ENCODE data around the gene TMEM131L. TPM values are rescaled to one million over a fixed set of nuclear protein-coding genes. Genes with fewer than 3 reads are reported as not detected.
A peak's percentile ranks its signal among the peaks of the same experiment; 100 is the strongest.

The TMEM131L gene
- total RNA-seq, 1 experiment from 2014 or later: 14.6 TPM

DNA sequence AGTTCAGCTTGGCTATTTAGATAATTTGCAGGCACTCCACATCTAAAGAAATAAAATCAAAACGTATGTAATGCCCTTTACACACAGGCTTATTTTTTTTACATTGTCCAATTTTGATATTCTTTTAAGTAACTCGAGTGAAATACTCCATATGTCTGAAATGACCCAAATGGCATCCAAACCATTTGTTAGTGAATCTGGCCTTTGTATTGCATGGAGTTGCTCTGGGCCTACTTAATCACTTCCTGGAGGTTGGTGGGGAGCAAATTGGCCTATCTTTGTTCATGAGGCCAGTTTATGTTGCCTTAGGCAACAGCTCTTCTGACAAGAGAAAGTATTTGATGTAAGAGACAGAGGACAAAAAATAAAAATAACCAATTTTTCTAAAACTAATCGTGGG, 47.6 kb upstream of the TMEM131L start:
- Mint-ChIP-seq H3K4me1 (peaks cover 12 to 14% of the 10 kb centered on the region in 2 experiments), H3K27ac (peak overlapping the region; percentile 6 to 53 (median 14); a peak in 3 of 7 replicates), H3K9me3 (no peaks in the 10 kb centered on the region), H3K4me3 (no peak overlapping the region), H3K27me3 (ENCODE audit: low read depth) (no peaks in the 10 kb centered on the region), H3K36me3 (ENCODE audit: insufficient read depth in 1 of 3, low read depth in 3 of 3) (peaks cover 0 to 10% (median 0%) of the 10 kb centered on the region in 3 experiments; a peak in 2 of 7 replicates)
- Histone ChIP-seq H3K23ac (ENCODE audit: insufficient read length, low read depth, low read length) (no peak overlapping the region), H3K18ac (ENCODE audit: insufficient read length, low read depth, low read length) (no peak overlapping the region), H2AK5ac (ENCODE audit: insufficient read length, low read length) (no peak overlapping the region), H3K79me1 (ENCODE audit: insufficient read depth, low read depth, low read length, poor library complexity, severe bottlenecking) (no peaks in the 10 kb centered on the region), H2BK20ac (ENCODE audit: low read depth, low read length, poor library complexity, severe bottlenecking) (no peak overlapping the region), H4K8ac (replicated peaks; ENCODE audit: insufficient read length, low read depth, low read length) (no peak overlapping the region), H4K20me1 (ENCODE audit: control insufficient read depth, insufficient read depth, insufficient read length) (no peaks in the 10 kb centered on the region), H2BK5ac (ENCODE audit: insufficient read length, low read length) (no peak overlapping the region), H3K56ac (ENCODE audit: insufficient read length, low read depth, low read length) (no peak overlapping the region), H3K4me1 (ENCODE audit: insufficient read depth, low read length) (no peaks in the 10 kb centered on the region), H3K4ac (ENCODE audit: low read depth, low read length) (no peak overlapping the region), H3K4me2 (ENCODE audit: insufficient read depth, insufficient read length, low read length) (no peak overlapping the region), H2BK120ac (ENCODE audit: low read depth, low read length, poor library complexity, severe bottlenecking) (no peak overlapping the region), H3K27ac (ENCODE audit: insufficient read length, low read depth, low read length) (no peak overlapping the region), H2AFZ (ENCODE audit: low read length) (no peak overlapping the region), H3K27me3 (ENCODE audit: insufficient read depth, low read length) (no peaks in the 10 kb centered on the region), H3K9me3 (ENCODE audit: control insufficient read depth, low read depth, low read length) (no peaks in the 10 kb centered on the region), H3K9ac (ENCODE audit: extremely low read depth, insufficient read length, low read length) (no peak overlapping the region), H2BK15ac (ENCODE audit: low read depth, low read length) (no peak overlapping the region), H4K91ac (ENCODE audit: insufficient read length, low read depth, low read length) (no peak overlapping the region), H3T11ph (ENCODE audit: low read length) (no peak overlapping the region), H3K79me2 (ENCODE audit: insufficient read depth, low read length) (no peaks in the 10 kb centered on the region), H3K14ac (ENCODE audit: insufficient read depth, low read length) (no peak overlapping the region), H4K5ac (ENCODE audit: insufficient read length, low read depth, low read length) (no peak overlapping the region), H2BK12ac (ENCODE audit: insufficient read length, low read depth, low read length) (no peak overlapping the region), H3K23me2 (ENCODE audit: insufficient read length, low read depth, low read length, poor library complexity, severe bottlenecking) (no peaks in the 10 kb centered on the region)
- peak; percentile 40 for DNase-seq
- TF ChIP-seq, protein P1, sequence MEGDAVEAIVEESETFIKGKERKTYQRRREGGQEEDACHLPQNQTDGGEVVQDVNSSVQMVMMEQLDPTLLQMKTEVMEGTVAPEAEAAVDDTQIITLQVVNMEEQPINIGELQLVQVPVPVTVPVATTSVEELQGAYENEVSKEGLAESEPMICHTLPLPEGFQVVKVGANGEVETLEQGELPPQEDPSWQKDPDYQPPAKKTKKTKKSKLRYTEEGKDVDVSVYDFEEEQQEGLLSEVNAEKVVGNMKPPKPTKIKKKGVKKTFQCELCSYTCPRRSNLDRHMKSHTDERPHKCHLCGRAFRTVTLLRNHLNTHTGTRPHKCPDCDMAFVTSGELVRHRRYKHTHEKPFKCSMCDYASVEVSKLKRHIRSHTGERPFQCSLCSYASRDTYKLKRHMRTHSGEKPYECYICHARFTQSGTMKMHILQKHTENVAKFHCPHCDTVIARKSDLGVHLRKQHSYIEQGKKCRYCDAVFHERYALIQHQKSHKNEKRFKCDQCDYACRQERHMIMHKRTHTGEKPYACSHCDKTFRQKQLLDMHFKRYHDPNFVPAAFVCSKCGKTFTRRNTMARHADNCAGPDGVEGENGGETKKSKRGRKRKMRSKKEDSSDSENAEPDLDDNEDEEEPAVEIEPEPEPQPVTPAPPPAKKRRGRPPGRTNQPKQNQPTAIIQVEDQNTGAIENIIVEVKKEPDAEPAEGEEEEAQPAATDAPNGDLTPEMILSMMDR (conservative IDR thresholded peaks at IDR 0.05): no peak
- WGBS (ENCODE audit: extremely low coverage, insufficient read length, low lambda C conversion rate): no CpG with 5 or more reads among the region's 3 CpGs

All from H9 (cell line).